22Rv1 (cell line): Measurements from ENCODE around the gene PPIP5K2.

Experiments used
- ZFX ChIP-seq: fragments of 450-650 bp; IDR thresholded peaks from 2 replicates; pipeline ENCODE4 v1.6.1; 2017; ENCODE audit warnings: antibody characterized with exemption, borderline replicate concordance
- TF ChIP-seq, protein P1 (sequence below): fragments of 450-650 bp; IDR thresholded peaks from 2 replicates; pipeline ENCODE4 v1.5.1; 2017; ENCODE audit warnings: mild to moderate bottlenecking

- TF ChIP-seq, protein P1, sequence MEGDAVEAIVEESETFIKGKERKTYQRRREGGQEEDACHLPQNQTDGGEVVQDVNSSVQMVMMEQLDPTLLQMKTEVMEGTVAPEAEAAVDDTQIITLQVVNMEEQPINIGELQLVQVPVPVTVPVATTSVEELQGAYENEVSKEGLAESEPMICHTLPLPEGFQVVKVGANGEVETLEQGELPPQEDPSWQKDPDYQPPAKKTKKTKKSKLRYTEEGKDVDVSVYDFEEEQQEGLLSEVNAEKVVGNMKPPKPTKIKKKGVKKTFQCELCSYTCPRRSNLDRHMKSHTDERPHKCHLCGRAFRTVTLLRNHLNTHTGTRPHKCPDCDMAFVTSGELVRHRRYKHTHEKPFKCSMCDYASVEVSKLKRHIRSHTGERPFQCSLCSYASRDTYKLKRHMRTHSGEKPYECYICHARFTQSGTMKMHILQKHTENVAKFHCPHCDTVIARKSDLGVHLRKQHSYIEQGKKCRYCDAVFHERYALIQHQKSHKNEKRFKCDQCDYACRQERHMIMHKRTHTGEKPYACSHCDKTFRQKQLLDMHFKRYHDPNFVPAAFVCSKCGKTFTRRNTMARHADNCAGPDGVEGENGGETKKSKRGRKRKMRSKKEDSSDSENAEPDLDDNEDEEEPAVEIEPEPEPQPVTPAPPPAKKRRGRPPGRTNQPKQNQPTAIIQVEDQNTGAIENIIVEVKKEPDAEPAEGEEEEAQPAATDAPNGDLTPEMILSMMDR: no peak
- no peak for TF ChIP-seq ZFX
Observed at GRCh38 chr5:103177543-103177942, 57.4 kb downstream of the PPIP5K2 start.
